ENCODE measurements around the gene HIVEP3. TPM values are rescaled to one million over a fixed set of nuclear protein-coding genes. Genes with fewer than 3 reads are reported as not detected.

Gene HIVEP3
- total RNA-seq, 1 donor from 2014 or later, result 1.2 TPM

DNA sequence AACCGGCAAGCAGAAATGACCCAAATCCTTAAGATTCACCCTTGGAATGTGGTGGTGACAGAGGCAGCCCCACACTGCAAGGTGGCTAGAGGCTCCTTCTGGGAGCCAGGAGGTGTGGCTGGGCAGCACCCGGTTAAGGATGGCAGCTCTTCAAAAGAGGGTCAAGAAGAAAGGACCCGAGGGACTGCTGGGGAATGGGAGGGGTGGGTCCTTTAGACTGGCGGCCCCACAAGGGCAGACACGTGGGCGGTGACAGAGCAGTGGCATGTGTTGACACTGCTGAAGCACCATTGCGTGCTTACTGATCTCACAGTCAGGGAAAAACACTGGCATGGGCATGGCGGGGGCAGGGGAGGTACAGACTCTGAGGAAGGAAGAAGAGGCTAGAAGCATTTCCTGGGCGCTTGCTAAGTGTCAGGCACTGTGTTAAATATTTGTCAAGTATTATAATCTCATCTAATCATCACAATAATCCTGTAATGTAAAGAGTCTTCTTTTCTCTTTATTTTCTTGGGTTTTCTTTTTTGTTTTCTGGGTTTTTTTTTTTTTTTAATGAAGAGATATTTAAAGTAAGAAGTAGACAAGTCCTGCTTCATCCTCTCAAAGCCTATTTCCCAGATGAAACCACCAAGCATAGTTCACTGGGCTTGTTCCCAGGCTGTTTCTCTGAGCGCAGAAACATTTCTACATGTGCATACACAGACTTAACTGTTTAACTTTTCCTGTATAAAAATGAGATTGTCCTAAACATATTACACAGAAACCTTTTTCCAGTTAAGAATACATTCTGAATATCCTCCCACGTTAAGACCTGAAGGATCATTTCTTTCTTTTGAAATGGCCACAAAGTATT is 268.5 kb downstream of the HIVEP3 start:
- Mint-ChIP-seq H3K36me3 (ENCODE audit: low read depth) (no peaks in the 10 kb centered on the region), H3K27ac (ENCODE audit: unreplicated experiment) (no peak overlapping the region), H3K4me1 (peaks cover 12% of the 10 kb centered on the region), H3K9me3 (no peaks in the 10 kb centered on the region), H3K27me3 (ENCODE audit: low read depth) (no peaks in the 10 kb centered on the region), H3K4me3 (no peak overlapping the region)
- no peak for DNase-seq (ENCODE audit: low read depth, low spot score)
- TF ChIP-seq, protein P1, sequence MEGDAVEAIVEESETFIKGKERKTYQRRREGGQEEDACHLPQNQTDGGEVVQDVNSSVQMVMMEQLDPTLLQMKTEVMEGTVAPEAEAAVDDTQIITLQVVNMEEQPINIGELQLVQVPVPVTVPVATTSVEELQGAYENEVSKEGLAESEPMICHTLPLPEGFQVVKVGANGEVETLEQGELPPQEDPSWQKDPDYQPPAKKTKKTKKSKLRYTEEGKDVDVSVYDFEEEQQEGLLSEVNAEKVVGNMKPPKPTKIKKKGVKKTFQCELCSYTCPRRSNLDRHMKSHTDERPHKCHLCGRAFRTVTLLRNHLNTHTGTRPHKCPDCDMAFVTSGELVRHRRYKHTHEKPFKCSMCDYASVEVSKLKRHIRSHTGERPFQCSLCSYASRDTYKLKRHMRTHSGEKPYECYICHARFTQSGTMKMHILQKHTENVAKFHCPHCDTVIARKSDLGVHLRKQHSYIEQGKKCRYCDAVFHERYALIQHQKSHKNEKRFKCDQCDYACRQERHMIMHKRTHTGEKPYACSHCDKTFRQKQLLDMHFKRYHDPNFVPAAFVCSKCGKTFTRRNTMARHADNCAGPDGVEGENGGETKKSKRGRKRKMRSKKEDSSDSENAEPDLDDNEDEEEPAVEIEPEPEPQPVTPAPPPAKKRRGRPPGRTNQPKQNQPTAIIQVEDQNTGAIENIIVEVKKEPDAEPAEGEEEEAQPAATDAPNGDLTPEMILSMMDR (conservative IDR thresholded peaks at IDR 0.05), result no peak

- DNase-seq (ENCODE audit: low read depth, low spot score), result no peak
- Mint-ChIP-seq H3K36me3 (ENCODE audit: low read depth) (no peaks in the 10 kb centered on the region), H3K4me3 (no peak overlapping the region), H3K4me1 (peaks cover 12% of the 10 kb centered on the region), H3K27ac (ENCODE audit: unreplicated experiment) (no peak overlapping the region), H3K27me3 (ENCODE audit: low read depth) (no peaks in the 10 kb centered on the region), H3K9me3 (no peaks in the 10 kb centered on the region)
- TF ChIP-seq, protein P1 (conservative IDR thresholded peaks at IDR 0.05), result no peak
Observed at GRCh38 chr1:41649396-41650027, 269.2 kb downstream of the HIVEP3 start.

- no peak overlapping the region for H3K4me3 Mint-ChIP-seq
- no peaks in the 10 kb centered on the region for H3K9me3 Mint-ChIP-seq
- H3K27ac Mint-ChIP-seq (ENCODE audit: unreplicated experiment), result no peak overlapping the region
- H3K27me3 Mint-ChIP-seq (ENCODE audit: low read depth), result no peaks in the 10 kb centered on the region
- peaks cover 12% of the 10 kb centered on the region for H3K4me1 Mint-ChIP-seq
- no peaks in the 10 kb centered on the region for H3K36me3 Mint-ChIP-seq (ENCODE audit: low read depth)
- no peak for DNase-seq (ENCODE audit: low read depth, low spot score)
- TF ChIP-seq, protein P1 (conservative IDR thresholded peaks at IDR 0.05), result no peak
Observed at GRCh38 chr1:41648844-41649243, 269.9 kb downstream of the HIVEP3 start.

GRCh38 chr1:41648230-41648629 is 270.5 kb downstream of the HIVEP3 start:
- Mint-ChIP-seq H3K27ac (ENCODE audit: unreplicated experiment) (no peak overlapping the region), H3K27me3 (ENCODE audit: low read depth) (no peaks in the 10 kb centered on the region), H3K9me3 (no peaks in the 10 kb centered on the region), H3K4me1 (peaks cover 12% of the 10 kb centered on the region), H3K36me3 (ENCODE audit: low read depth) (no peaks in the 10 kb centered on the region), H3K4me3 (no peak overlapping the region)
- TF ChIP-seq, protein P1 (conservative IDR thresholded peaks at IDR 0.05), result no peak
- no peak for DNase-seq (ENCODE audit: low read depth, low spot score)

DNA sequence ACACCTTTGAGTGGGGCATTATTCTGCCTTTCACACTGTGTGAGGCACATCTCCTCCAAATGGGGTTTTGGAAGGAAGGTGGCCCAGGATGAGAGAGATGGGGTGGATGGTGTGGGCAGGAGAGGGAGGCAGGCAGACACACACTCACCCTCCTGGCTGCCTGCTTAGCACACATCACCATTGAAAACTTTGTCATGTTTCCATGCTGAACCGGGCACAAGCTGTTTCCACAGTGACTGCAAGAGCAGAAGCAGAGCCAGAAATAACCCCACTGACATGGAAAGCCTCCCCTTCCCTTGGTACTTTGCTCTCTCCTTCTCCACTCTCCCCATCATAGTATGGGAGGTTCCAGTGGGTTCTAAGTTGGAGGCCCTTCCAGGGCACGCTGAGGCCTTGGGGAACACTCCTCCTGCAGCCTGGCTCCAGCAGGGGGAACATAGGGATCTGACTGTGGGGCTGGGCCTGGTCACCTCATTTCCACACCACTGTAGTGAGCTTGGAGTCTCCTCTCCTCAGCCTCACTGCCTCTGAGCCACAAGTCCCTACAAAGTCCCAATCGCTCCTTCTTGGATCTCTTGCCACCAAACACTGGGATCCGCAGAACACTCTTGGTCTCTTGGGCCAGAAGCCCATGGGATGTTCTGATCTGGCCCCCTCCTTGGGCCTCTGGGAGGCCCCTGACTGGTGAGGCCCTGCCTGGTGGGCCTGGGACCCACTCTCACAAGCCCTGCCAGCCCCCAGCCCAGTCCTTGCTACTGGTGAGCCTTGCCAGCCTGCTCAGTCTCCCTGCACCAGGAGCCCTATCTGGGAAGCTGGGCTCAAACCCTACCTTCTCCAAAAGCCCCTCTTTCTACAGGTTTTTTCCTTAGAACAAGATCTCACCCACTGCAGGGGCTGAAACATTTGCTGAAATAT is 271.2 kb downstream of the HIVEP3 start:
- Mint-ChIP-seq H3K27me3 (ENCODE audit: low read depth) (no peaks in the 10 kb centered on the region), H3K4me1 (peaks cover 12% of the 10 kb centered on the region), H3K27ac (ENCODE audit: unreplicated experiment) (no peak overlapping the region), H3K4me3 (no peak overlapping the region), H3K36me3 (ENCODE audit: low read depth) (no peaks in the 10 kb centered on the region), H3K9me3 (no peaks in the 10 kb centered on the region)
- DNase-seq (ENCODE audit: low read depth, low spot score), result no peak
- TF ChIP-seq, protein P1 (conservative IDR thresholded peaks at IDR 0.05), result no peak

All from neural crest cell (in vitro differentiated cells).